SK-N-SH treated with all-trans-retinoic acid at 6 μM for 48 hours (cell line): Measurements from ENCODE around the gene MYBL2.

Experiments
- ATAC-seq: fragments of 200-7000 bp; cut with Tn5 transposase; 3 replicates; pipeline ENCODE4 v1.9.1; 2020; ENCODE audit warnings: mild to moderate bottlenecking, moderate library complexity
- ARNTL ChIP-seq: fragments of 450-650 bp; formaldehyde crosslinking; IDR thresholded peaks from 2 replicates; pipeline ENCODE4 v1.5.0; 2020; ENCODE audit warnings: low read depth, mild to moderate bottlenecking, moderate library complexity, borderline replicate concordance
- BACH2 ChIP-seq: fragments of 250-450 bp; sonication (Bioruptor Pico); IDR thresholded peaks from 2 replicates; pipeline ENCODE4 v1.9.0; 2021; ENCODE audit warnings: mild to moderate bottlenecking, borderline replicate concordance
- CSDC2 ChIP-seq: fragments of 250-450 bp; sonication (Bioruptor Pico); IDR thresholded peaks from 2 replicates; pipeline ENCODE4 v1.5.0; 2020; ENCODE audit warnings: mild to moderate bottlenecking, moderate library complexity
- CSRNP3 ChIP-seq: fragments of 250-450 bp; sonication (Bioruptor Pico); IDR thresholded peaks from 2 replicates; pipeline ENCODE4 v1.5.1; 2021; ENCODE audit warnings: mild to moderate bottlenecking, moderate library complexity
- ESRRG ChIP-seq: fragments of 250-450 bp; sonication (Bioruptor Pico); IDR thresholded peaks from 2 replicates; pipeline ENCODE4 v1.6.1; 2021; ENCODE audit warnings: mild to moderate bottlenecking
- GLIS3 ChIP-seq: fragments of 250-450 bp; sonication (Bioruptor Pico); IDR thresholded peaks from 2 replicates; pipeline ENCODE4 v1.5.0; 2020; ENCODE audit warnings: mild to moderate bottlenecking, moderate library complexity
- ISL1 ChIP-seq: fragments of 250-450 bp; sonication (Bioruptor Pico); IDR thresholded peaks from 2 replicates; pipeline ENCODE4 v2.1.2; 2022; ENCODE audit warnings: mild to moderate bottlenecking, moderate library complexity
- OSR1 ChIP-seq: fragments of 250-450 bp; sonication (Bioruptor Pico); IDR thresholded peaks from 2 replicates; pipeline ENCODE4 v1.8.0; 2022; ENCODE audit warnings: moderate library complexity, mild to moderate bottlenecking, inconsistent platforms
- PATZ1 ChIP-seq: fragments of 250-450 bp; sonication (Bioruptor Pico); IDR thresholded peaks from 2 replicates; pipeline ENCODE4 v1.8.0; 2020; ENCODE audit warnings: mild to moderate bottlenecking, moderate library complexity, borderline replicate concordance
- POU6F1 ChIP-seq: fragments of 250-450 bp; sonication (Bioruptor Pico); IDR thresholded peaks from 2 replicates; pipeline ENCODE4 v1.8.0; 2021; ENCODE audit warnings: low read depth, mild to moderate bottlenecking, moderate library complexity, borderline replicate concordance
- PPARA ChIP-seq: fragments of 250-450 bp; sonication (Bioruptor Pico); IDR thresholded peaks from 2 replicates; pipeline ENCODE4 v1.5.0; 2020; ENCODE audit warnings: mild to moderate bottlenecking, borderline replicate concordance
- RARB ChIP-seq: fragments of 250-450 bp; sonication (Bioruptor Pico); IDR thresholded peaks from 2 replicates; pipeline ENCODE4 v1.8.0; 2021; ENCODE audit warnings: mild to moderate bottlenecking, moderate library complexity
- SNAI2 ChIP-seq: fragments of 250-450 bp; sonication (Bioruptor Pico); IDR thresholded peaks from 2 replicates; pipeline ENCODE4 v1.5.0; 2020; ENCODE audit warnings: mild to moderate bottlenecking, moderate library complexity
- TCF4 ChIP-seq: fragments of 250-450 bp; sonication (Bioruptor Pico); IDR thresholded peaks from 2 replicates; pipeline ENCODE4 v1.8.0; 2021; ENCODE audit warnings: mild to moderate bottlenecking, moderate library complexity, borderline replicate concordance
- TOX ChIP-seq: fragments of 250-450 bp; sonication (Bioruptor Pico); IDR thresholded peaks from 2 replicates; pipeline ENCODE4 v1.8.0; 2021; ENCODE audit warnings: mild to moderate bottlenecking, moderate library complexity, borderline replicate concordance
- ZC3H10 ChIP-seq: fragments of 250-450 bp; sonication (Bioruptor Pico); IDR thresholded peaks from 2 replicates; pipeline ENCODE4 v1.5.1; 2021; ENCODE audit warnings: mild to moderate bottlenecking, moderate library complexity
- ZFP3 ChIP-seq: fragments of 250-450 bp; sonication (Bioruptor Pico); IDR thresholded peaks from 2 replicates; pipeline ENCODE4 v1.5.0; 2020; ENCODE audit warnings: mild to moderate bottlenecking, moderate library complexity
- ZFP30 ChIP-seq: fragments of 450-650 bp; formaldehyde crosslinking; IDR thresholded peaks from 2 replicates; pipeline ENCODE4 v1.5.0; 2022; ENCODE audit warnings: mild to moderate bottlenecking, moderate library complexity
- ZNF565 ChIP-seq: fragments of 450-650 bp; formaldehyde crosslinking; conservative IDR thresholded peaks from 2 replicates; pipeline ENCODE4 v1.5.0; 2020; ENCODE audit warnings: low read depth, mild to moderate bottlenecking, moderate library complexity
- ZNF70 ChIP-seq: fragments of 450-650 bp; formaldehyde crosslinking; IDR thresholded peaks from 2 replicates; pipeline ENCODE4 v1.5.0; 2020; ENCODE audit warnings: mild to moderate bottlenecking, moderate library complexity
- TF ChIP-seq, protein P1 (sequence below): fragments of 250-450 bp; sonication (Bioruptor Pico); IDR thresholded peaks from 2 replicates; pipeline ENCODE4 v1.5.0; 2020; ENCODE audit warnings: mild to moderate bottlenecking, moderate library complexity

MYBL2 gene

GRCh38 chr20:43737925-43738324, 71.0 kb downstream of the MYBL2 start:
- no peak for TF ChIP-seq ZFP30 (CRISPR knock-in tag)
- no peak for TF ChIP-seq TCF4 (CRISPR knock-in tag)
- TF ChIP-seq ZNF565 = no peak
- no peak for TF ChIP-seq PATZ1 (CRISPR knock-in tag)
- no peak for TF ChIP-seq OSR1 (CRISPR knock-in tag)
- no peak for TF ChIP-seq RARB (CRISPR knock-in tag)
- no peak for TF ChIP-seq ISL1
- TF ChIP-seq SNAI2 = no peak
- TF ChIP-seq GLIS3 = no peak
- TF ChIP-seq POU6F1 (CRISPR knock-in tag) = no peak
- TF ChIP-seq CSRNP3 (CRISPR knock-in tag) = no peak
- no peak for TF ChIP-seq ZNF70 (CRISPR knock-in tag)
- no peak for TF ChIP-seq BACH2 (CRISPR knock-in tag)
- TF ChIP-seq, protein P1, sequence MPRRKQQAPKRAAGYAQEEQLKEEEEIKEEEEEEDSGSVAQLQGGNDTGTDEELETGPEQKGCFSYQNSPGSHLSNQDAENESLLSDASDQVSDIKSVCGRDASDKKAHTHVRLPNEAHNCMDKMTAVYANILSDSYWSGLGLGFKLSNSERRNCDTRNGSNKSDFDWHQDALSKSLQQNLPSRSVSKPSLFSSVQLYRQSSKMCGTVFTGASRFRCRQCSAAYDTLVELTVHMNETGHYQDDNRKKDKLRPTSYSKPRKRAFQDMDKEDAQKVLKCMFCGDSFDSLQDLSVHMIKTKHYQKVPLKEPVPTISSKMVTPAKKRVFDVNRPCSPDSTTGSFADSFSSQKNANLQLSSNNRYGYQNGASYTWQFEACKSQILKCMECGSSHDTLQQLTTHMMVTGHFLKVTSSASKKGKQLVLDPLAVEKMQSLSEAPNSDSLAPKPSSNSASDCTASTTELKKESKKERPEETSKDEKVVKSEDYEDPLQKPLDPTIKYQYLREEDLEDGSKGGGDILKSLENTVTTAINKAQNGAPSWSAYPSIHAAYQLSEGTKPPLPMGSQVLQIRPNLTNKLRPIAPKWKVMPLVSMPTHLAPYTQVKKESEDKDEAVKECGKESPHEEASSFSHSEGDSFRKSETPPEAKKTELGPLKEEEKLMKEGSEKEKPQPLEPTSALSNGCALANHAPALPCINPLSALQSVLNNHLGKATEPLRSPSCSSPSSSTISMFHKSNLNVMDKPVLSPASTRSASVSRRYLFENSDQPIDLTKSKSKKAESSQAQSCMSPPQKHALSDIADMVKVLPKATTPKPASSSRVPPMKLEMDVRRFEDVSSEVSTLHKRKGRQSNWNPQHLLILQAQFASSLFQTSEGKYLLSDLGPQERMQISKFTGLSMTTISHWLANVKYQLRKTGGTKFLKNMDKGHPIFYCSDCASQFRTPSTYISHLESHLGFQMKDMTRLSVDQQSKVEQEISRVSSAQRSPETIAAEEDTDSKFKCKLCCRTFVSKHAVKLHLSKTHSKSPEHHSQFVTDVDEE (CRISPR knock-in tag) = no peak
- no peak for TF ChIP-seq PPARA (CRISPR knock-in tag)
- TF ChIP-seq, all 23 proteins: peak for 0
- ATAC-seq = no peak

DNA sequence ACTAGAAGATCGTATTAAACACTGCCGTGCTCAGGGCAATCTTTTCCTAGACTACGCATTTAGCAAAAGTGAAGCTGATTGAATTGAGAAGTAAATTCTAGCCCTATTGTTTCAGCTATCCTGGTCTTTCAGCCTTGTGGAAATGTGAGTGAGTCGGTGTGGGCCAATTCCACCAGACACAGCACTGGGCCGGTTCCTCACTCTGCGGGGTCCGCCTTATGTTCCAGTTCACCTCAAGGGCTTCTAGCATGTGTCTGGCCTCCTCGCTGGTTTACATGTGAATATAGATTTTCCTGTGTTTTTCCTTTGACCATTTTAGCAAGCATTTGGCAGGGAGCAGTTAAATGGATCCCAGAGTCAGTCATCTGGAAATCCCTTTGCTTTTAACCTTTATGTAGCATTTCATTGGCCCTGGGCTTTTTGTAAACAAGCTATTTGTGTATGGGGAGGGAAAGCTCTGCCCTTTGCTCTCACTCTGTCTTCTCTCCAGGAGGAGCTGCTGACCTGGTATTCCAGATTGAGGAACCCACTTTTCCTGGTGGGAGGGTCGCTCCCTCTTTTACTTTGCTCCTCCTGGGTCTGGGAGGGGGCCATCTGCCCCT, 72.3 kb downstream of the MYBL2 start:
- TF ChIP-seq ZNF565 (no peak), TOX (CRISPR knock-in tag) (no peak), CSRNP3 (CRISPR knock-in tag) (no peak), ISL1 (no peak), CSDC2 (CRISPR knock-in tag) (no peak), ESRRG (no peak), ARNTL (CRISPR knock-in tag) (no peak), SNAI2 (no peak), GLIS3 (no peak), ZC3H10 (CRISPR knock-in tag) (no peak)
- ATAC-seq = no peak

DNA sequence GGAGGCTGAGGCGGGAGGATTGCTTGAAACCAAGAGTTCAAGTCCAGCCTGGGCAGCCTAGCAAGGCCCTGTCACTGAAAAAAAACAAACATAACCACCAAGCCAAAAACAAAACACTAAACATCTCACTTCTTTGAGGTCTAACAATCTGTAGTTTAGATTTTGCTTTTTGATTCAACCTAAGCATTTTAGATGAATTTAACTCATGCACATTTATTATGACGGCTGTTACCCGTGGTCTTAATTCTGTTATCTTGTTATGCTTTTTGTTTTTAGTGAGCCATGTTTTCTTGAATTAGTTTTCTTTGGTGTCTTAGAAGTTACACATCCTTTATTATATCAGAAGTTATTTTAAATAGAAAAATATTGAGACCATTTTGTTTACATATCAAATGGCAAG, 73.7 kb downstream of the MYBL2 start:
- TF ChIP-seq RARB (CRISPR knock-in tag) = no peak
- TF ChIP-seq CSRNP3 (CRISPR knock-in tag) = no peak
- TF ChIP-seq POU6F1 (CRISPR knock-in tag) = no peak
- TF ChIP-seq SNAI2 = no peak
- no peak for TF ChIP-seq ZFP30 (CRISPR knock-in tag)
- TF ChIP-seq ZNF565 = no peak
- no peak for TF ChIP-seq TCF4 (CRISPR knock-in tag)
- TF ChIP-seq, protein P1 (CRISPR knock-in tag) = no peak
- no peak for TF ChIP-seq ZFP3 (CRISPR knock-in tag)
- no peak for TF ChIP-seq GLIS3
- no peak for TF ChIP-seq ZC3H10 (CRISPR knock-in tag)
- no peak for TF ChIP-seq ISL1
- TF ChIP-seq, all 23 proteins: peak for 0
- ATAC-seq = no peak
